GM21367 (cell line): ENCODE data around the gene PFDN1.
"Not testable (repeated sequence)": the region's sequence is repeated elsewhere in the genome, so short reads cannot be mapped to it uniquely, and the experiment has no call there.

ENCODE experiments used
- ATAC-seq: cut with Tn5 transposase; IDR thresholded peaks from one replicate; pipeline ENCODE4 v1.9.1; 2021; ENCODE audit not compliant: unreplicated experiment

PFDN1 gene

DNA sequence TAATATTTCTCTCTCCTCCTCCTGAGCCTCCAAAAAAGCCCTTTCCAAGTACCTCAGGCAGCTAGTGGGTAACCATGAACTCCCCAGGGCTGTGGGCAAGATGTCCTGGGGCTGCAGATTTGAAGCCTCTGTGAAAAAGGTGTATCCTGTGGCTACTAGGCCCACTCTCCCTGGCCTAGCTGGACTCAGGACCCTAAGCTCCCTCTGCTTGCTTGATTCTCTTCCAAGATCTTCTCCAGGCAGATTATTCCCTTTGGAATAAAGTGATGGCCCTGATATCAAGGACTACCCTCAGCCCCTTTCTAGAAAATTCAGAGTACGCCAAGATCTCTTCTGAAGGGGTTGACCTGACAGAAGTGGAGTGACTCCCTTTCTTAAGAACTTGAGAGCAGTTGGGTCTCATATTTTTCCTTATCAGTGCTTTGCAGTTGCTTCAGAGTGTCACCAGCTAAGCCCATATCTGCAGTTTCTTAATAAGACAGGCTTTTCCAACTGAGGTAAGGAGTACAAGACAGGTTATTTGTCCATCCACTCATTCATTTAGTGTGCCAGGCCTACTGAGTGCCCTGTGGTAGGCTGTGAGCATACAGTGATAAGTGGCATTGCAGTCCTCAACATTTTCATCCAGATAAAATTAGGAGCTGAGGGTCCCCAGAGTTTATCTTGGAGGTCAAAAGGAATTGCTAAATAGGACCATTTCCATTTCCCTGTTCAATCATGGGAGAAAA is 85.4 kb downstream of the PFDN1 start:
- ATAC-seq: no peak

DNA sequence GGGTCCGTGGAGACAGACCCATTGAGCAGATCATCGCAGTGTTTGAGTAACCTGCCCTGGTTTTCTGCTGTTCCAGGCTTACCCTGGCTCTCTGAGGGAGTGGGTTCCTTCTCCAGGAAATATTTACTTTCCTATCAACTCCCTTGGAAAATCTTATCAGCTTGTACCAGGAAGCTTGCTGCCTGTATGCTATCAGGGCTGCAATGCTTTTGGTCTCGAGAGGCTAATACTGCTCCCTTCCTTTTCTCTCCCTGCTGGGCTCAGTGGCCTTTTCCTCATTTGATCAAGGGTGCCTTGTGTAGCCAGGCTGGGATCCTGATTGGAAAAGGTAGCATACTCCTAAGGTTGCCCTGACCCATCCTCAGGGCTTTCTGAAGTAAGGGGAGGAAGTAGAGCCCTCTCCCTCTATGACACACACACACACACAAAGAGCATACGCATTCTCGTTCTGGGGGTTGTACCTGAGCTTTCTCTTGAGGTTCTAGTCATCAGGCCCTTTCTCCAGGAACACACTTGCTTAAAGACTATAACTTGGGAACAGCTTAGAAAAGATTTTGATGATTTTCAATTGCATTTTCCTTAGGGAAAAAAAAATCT is 86.3 kb downstream of the PFDN1 start:
- ATAC-seq: no peak

- no peak for ATAC-seq
Measured at GRCh38 chr5:140215276-140215675, 87.6 kb downstream of the PFDN1 start.

DNA sequence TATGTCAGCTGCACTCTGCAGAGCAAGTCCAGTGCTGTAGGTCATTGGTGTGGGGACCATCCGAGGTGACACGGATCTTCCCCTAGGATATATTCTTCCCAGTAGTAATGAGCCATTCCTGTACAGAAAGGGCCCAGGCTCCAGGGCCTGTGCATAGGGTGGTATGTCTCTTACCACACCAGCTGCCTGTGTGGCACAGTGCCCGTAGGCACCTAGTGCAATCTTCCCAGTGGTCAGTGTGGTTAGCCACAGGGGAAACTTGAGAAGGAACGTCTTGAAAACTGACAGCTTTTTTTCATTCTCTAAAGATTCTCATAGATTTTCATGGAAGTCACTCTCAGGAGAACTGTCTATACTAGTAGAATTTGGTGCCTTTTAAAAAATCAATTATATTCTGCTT is 88.1 kb downstream of the PFDN1 start:
- no peak for ATAC-seq

DNA sequence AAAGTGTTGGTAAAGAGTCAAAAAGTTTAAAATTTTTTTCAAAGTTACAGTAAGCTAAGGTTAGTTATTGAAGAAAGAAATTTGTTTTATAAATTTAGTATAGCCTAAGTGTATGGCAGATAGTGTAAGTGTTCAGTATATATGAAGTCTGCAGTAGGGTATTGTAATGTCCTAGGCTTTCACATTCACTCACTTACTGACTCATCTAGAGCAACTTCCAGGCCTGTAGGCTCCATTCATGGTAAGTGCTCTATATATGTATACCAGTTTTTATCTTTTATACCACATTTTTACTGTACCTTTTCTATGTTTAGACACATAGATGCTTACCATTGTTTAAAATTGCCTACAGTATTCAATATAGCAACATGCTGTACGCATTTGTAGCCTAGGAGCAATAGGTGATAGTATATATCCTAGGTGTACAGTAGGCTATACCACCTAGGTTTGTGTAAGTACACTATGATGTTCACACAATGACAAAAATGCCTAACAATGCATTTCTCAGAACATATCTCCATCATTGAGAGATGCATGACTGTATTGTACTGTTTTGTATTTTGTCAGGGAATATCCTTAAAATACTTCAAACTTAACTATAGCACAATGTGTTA is 89.4 kb downstream of the PFDN1 start:
- no peak for ATAC-seq

DNA sequence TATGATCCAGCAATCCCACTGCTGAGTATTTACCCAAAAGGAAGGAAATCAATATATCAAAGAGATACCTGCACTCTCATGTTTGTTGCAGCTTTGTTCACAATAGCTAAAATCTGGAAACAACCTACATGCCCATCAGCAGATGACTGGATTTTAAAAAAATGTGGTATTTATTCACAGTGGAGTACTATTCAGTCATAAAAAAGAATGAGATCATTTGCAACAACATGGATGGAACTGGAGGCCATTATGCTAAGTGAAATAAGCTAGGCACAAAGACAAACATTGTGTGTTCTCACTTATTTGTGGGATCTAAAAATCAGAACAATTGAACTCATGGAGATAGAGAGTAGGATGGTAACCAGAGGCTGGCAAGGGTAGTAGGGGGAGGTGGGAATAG is 94.8 kb downstream of the PFDN1 start:
- no peak for ATAC-seq

GRCh38 chr5:140207250-140207964 is 95.5 kb downstream of the PFDN1 start:
- ATAC-seq: no peak

DNA sequence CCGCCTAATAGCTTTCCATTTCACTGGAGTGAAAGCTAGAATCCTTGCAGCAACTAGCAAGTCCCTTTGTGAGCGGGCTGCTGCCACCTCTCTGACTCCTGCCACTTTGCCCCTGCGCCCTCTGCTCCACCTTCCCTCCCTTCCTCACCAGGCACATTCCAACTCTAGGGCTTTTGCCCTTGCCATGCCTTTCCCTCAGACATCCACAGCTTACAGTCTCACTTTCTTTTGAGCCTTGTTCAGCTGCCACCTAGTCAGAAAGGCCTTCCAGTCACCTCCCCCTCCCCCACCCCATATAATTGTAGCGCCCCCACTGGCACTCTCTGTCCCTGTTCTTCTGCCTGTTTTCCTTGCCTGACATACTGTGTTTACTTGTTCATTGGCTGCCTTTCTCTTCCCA is 96.9 kb downstream of the PFDN1 start:
- no peak for ATAC-seq

- ATAC-seq: no peak
Measured at GRCh38 chr5:140205216-140205615, 97.7 kb downstream of the PFDN1 start.

DNA sequence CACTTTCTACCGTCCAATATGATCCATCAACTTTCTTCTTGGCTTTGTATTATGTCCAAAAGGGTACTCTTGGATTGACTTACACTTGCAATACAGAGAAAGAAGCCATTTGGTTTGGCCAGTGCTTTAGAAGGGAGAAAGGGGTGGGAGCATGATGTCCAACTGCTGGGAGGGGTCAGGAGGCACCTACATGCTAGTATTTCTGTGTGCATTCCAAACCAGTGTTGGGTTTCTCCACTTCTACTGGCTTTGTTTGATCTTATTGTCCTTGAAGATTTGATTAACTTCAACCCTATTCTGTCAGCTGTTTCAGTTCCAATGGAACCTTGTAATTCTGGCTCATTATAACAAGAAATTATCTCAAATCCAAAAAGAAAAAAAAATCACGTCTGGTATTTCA is 100.3 kb downstream of the PFDN1 start:
- ATAC-seq: no peak

- no peak for ATAC-seq
Measured at GRCh38 chr5:140202078-140202477, 100.8 kb downstream of the PFDN1 start.

GRCh38 chr5:140198915-140199314 is 104.0 kb downstream of the PFDN1 start:
- not testable (repeated sequence) for ATAC-seq

GRCh38 chr5:140197023-140197422 is 105.9 kb downstream of the PFDN1 start:
- no peak for ATAC-seq

DNA sequence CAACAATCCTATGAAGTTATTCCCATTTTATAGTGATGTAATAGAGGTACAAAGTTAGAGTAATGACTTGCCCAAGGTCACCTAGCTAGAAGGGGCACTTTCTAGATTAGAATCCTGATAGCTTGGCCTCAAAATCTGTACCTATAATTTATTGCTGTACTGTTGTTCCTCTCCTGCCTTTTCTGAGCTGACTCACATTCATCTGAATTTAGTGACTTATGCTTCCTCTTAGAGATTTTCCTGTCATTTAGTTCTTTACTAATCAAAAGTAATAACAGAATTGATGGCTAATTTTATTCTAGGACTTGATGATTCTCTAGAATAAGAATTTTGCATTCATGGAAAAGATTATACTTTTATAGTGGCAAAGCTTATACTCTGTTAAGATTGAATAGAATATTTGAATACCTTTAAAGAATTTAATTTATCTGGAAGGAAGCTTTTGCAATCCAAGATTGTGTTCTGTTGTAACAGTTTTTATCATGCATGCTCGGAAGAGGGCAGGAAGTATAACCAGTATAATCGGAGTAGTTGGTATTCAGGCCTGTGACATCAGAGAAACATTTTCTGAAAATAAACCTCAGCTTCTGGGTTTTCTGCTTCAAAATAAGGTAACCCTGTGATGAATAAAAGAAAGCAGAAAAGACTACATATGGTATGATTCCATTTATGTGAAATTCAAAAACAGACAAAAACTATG is 106.6 kb downstream of the PFDN1 start:
- ATAC-seq: no peak
